IMR-90 (cell line): ENCODE results near the gene PSMA6. TPM values are rescaled to one million over a fixed set of nuclear protein-coding genes. Genes with fewer than 3 reads are reported as not detected.

Source experiments
- ATAC-seq: fragments of 200-7000 bp; cut with Tn5 transposase; 2 replicates; pipeline ENCODE4 v1.9.1; 2020; ENCODE audit warnings: low read depth, mild to moderate bottlenecking, moderate library complexity
- BruUV-seq: library from RNA; stranded (reverse); fragments of 400-500 nt; replicated peaks from 2 replicates; lab custom pipeline; 2021; lab: Mats Ljungman, UMichigan
- CTCF ChIA-PET: fragments of 300-600 bp; formaldehyde crosslinking; extraction: SDS; loops from one replicate; lab custom pipeline; 2021; ENCODE audit warnings: antibody characterized with exemption; lab: Yijun Ruan, JAX
- POLR2A ChIA-PET: fragments of 300-600 bp; sonication (Branson Sonifier 250); formaldehyde crosslinking; loops from one replicate; lab custom pipeline; 2022; ENCODE audit warnings: antibody characterized with exemption; ENCODE audit not compliant: unreplicated experiment; lab: Charles Lee
- DNase-seq: peaks from one replicate; pipeline ENCODE4 v3.0.0; 2013
- H2AFZ ChIP-seq: replicated peaks from 2 replicates; pipeline ENCODE3; 2013; ENCODE audit warnings: low read length, mild to moderate bottlenecking; ENCODE audit not compliant: poor library complexity
- H2AK5ac ChIP-seq: 2 replicates; pipeline ENCODE4 v1.6.1; 2013; ENCODE audit warnings: low read depth, low read length, inconsistent platforms
- H2AK9ac ChIP-seq: replicated peaks from 2 replicates; pipeline ENCODE3; 2013; ENCODE audit warnings: mild to moderate bottlenecking, low read depth, low read length, moderate library complexity; ENCODE audit not compliant: poor library complexity
- H2BK120ac ChIP-seq: 2 replicates; pipeline ENCODE4 v1.6.1; 2013; ENCODE audit warnings: low read depth, low read length, inconsistent platforms
- H2BK15ac ChIP-seq: 3 replicates; pipeline ENCODE4 v1.6.1; 2013; ENCODE audit warnings: low read depth, low read length, inconsistent platforms
- H2BK20ac ChIP-seq: 2 replicates; pipeline ENCODE4 v1.6.1; 2013; ENCODE audit warnings: low read depth, mild to moderate bottlenecking, inconsistent platforms, low read length, moderate library complexity
- H2BK5ac ChIP-seq: 2 replicates; pipeline ENCODE4 v1.6.1; 2013; ENCODE audit warnings: mild to moderate bottlenecking, low read depth, low read length, inconsistent platforms; ENCODE audit not compliant: poor library complexity, severe bottlenecking
- H3K14ac ChIP-seq: replicated peaks from 2 replicates; pipeline ENCODE4 v1.6.1; 2013; ENCODE audit warnings: low read depth, low read length, inconsistent platforms
- H3K18ac ChIP-seq: 2 replicates; pipeline ENCODE4 v1.6.1; 2013; ENCODE audit warnings: low read depth, low read length, control low read depth
- H3K23ac ChIP-seq: 2 replicates; pipeline ENCODE4 v1.6.1; 2013; ENCODE audit warnings: low read depth, low read length, inconsistent platforms
- H3K27ac ChIP-seq: 2 replicates; pipeline ENCODE4 v1.5.1; 2013; ENCODE audit warnings: mild to moderate bottlenecking, control low read depth, low read length; ENCODE audit not compliant: insufficient read depth
- H3K27me3 ChIP-seq: 2 replicates; pipeline ENCODE4 v1.6.1; 2013; ENCODE audit warnings: low read length; ENCODE audit not compliant: control insufficient read depth, insufficient read depth
- H3K36me3 ChIP-seq: 2 replicates; pipeline ENCODE4 v1.6.1; 2013; ENCODE audit warnings: low read length, mixed read lengths; ENCODE audit not compliant: control insufficient read depth, insufficient read depth
- H3K4ac ChIP-seq: 2 replicates; pipeline ENCODE4 v1.6.1; 2013; ENCODE audit warnings: low read depth, low read length, inconsistent platforms
- H3K4me1 ChIP-seq: 2 replicates; pipeline ENCODE4 v1.6.1; 2013; ENCODE audit warnings: low read length, mixed read lengths; ENCODE audit not compliant: control insufficient read depth, insufficient read depth
- H3K4me2 ChIP-seq: 2 replicates; pipeline ENCODE4 v1.6.1; 2013; ENCODE audit warnings: low read depth, mild to moderate bottlenecking, control low read depth, low read length, moderate library complexity
- H3K4me3 ChIP-seq: 2 replicates; pipeline ENCODE4 v1.5.1; 2013; ENCODE audit warnings: low read depth, mild to moderate bottlenecking, control low read depth, low read length, moderate library complexity; ENCODE audit not compliant: insufficient read depth
- H3K56ac ChIP-seq: 2 replicates; pipeline ENCODE4 v1.6.1; 2013; ENCODE audit warnings: low read length, inconsistent platforms; ENCODE audit not compliant: insufficient read depth; ENCODE audit errors: extremely low read depth
- H3K79me1 ChIP-seq, 2 experiments: 2 replicates each; pipeline ENCODE4 v1.6.1; 2013; ENCODE audit warnings: low read length in 2 of 2, inconsistent platforms in 1 of 2, low read depth in 1 of 2
- H3K9ac ChIP-seq: 2 replicates; pipeline ENCODE4 v1.6.1; 2013; ENCODE audit warnings: low read depth, low read length, control low read depth
- H3K9me1 ChIP-seq: 2 replicates; pipeline ENCODE4 v1.6.1; 2013; ENCODE audit warnings: low read length, inconsistent platforms; ENCODE audit not compliant: insufficient read depth
- H3K9me3 ChIP-seq: 2 replicates; pipeline ENCODE4 v1.6.1; 2013; ENCODE audit warnings: low read length; ENCODE audit not compliant: control insufficient read depth, insufficient read depth
- H4K20me1 ChIP-seq: 2 replicates; pipeline ENCODE4 v1.6.1; 2013; ENCODE audit warnings: low read length, inconsistent platforms; ENCODE audit not compliant: insufficient read depth
- H4K5ac ChIP-seq: 2 replicates; pipeline ENCODE4 v1.6.1; 2013; ENCODE audit warnings: mild to moderate bottlenecking, low read depth, low read length, control low read depth
- H4K8ac ChIP-seq, 2 experiments: 2 replicates each; pipeline ENCODE4 v1.6.1; 2013; ENCODE audit warnings: low read depth in 2 of 2, low read length in 2 of 2, control low read depth in 1 of 2, inconsistent platforms in 1 of 2
- H4K91ac ChIP-seq: 2 replicates; pipeline ENCODE4 v1.6.1; 2013; ENCODE audit warnings: low read depth, low read length, inconsistent platforms; ENCODE audit not compliant: insufficient read depth
- CEBPB ChIP-seq: IDR thresholded peaks from 2 replicates; pipeline ENCODE4 v1.6.1; 2012; ENCODE audit warnings: low read depth, low read length, improper control_type of control experiment
- CHD1 ChIP-seq: IDR thresholded peaks from 2 replicates; pipeline ENCODE4 v1.6.1; 2012; ENCODE audit warnings: low read depth, low read length, improper control_type of control experiment
- CTCF ChIP-seq: conservative IDR thresholded peaks from 2 replicates; pipeline ENCODE4 v1.5.1; 2012; ENCODE audit warnings: mild to moderate bottlenecking, low read depth, low read length, improper control_type of control experiment
- FOS ChIP-seq: fragments of 150-350 bp; IDR thresholded peaks from 2 replicates; pipeline ENCODE4 v1.6.1; 2016; ENCODE audit warnings: low read depth, low read length
- MAZ ChIP-seq: IDR thresholded peaks from 2 replicates; pipeline ENCODE4 v1.6.1; 2012; ENCODE audit warnings: low read depth, mild to moderate bottlenecking, low read length, improper control_type of control experiment, moderate library complexity, borderline replicate concordance
- NFE2L2 ChIP-seq: fragments of 150-350 bp; IDR thresholded peaks from 2 replicates; pipeline ENCODE4 v1.6.1; 2016; ENCODE audit warnings: low read depth, mild to moderate bottlenecking, low read length
- POLR2A ChIP-seq: IDR thresholded peaks from 2 replicates; pipeline ENCODE4 v1.6.1; 2012; ENCODE audit warnings: mild to moderate bottlenecking, low read depth, low read length
- RFX5 ChIP-seq: IDR thresholded peaks from 2 replicates; pipeline ENCODE4 v1.8.0; 2012; ENCODE audit warnings: low read depth, mild to moderate bottlenecking, low read length, moderate library complexity
- WGBS, 2 experiments: methylation state at CpG; one replicate each; pipeline versions ENCODE4 v1.1.5 to v1.1.7; 2013; ENCODE audit warnings: missing lambda C conversion rate in 2 of 2; ENCODE audit not compliant: insufficient read length in 1 of 2; ENCODE audit errors: extremely low coverage in 2 of 2; 5-methylcytosine and 5-hydroxymethylcytosine counted together
- dilution Hi-C: fragments of 300-500 bp; cut with HindIII; formaldehyde crosslinking; loops from one replicate; pipeline ENCODE4 v1.14.3; 2018; ENCODE audit warnings: low sequenced_read_pairs; ENCODE audit not compliant: unreplicated experiment
- in situ Hi-C: fragments of 300-500 bp; cut with MboI; formaldehyde crosslinking; loops from 3 replicates; pipeline ENCODE4 v1.14.3; 2019; ENCODE audit warnings: low sequenced_read_pairs, inconsistent platforms, mixed read lengths
- intact Hi-C: fragments of 100-400 bp; cut with micrococcal nuclease; formaldehyde crosslinking; loops from 2 replicates; pipeline ENCODE4 v1.10.0; 2022
- polyA plus RNA-seq, 3 experiments: library from polyadenylated mRNA; depleted of rRNA; stranded (reverse); fragments of >200 nt; gene quantifications; 2 replicates each; pipeline ENCODE4 v1.2.3, GENCODE V29; 2012; ENCODE audit warnings: low replicate concordance in 1 of 3
- total RNA-seq: library from RNA; depleted of rRNA; stranded (reverse); fragments of >200 nt; gene quantifications from 2 replicates; pipeline ENCODE4 v1.2.3, GENCODE V29; 2012

PSMA6 gene
- total and polyA plus RNA-seq, 2 of the 4 experiments (the other 2 are of a cell fraction) = 184 to 530 TPM

GRCh38 chr14:35297706-35298105, 5.5 kb downstream of the PSMA6 start:
- CTCF ChIA-PET = no interaction called here
- no CpG with 5 or more reads among the region's 3 CpGs for WGBS, 2 experiments
- no peak overlapping the region for H4K5ac ChIP-seq
- no peak overlapping the region for H2AFZ ChIP-seq
- H2AK5ac ChIP-seq = no peak overlapping the region
- H4K20me1 ChIP-seq = peaks cover 40% of the 10 kb centered on the region
- dilution Hi-C loops = no loop called here
- H4K8ac ChIP-seq = no peak overlapping the region
- POLR2A ChIA-PET = interaction anchor here (0.6 kb wide), 1 partner anchor 87 kb away, joined by 4 read pairs; no protein-coding TSS in a partner anchor
- TF ChIP-seq RFX5 (no peak), CTCF (no peak), NFE2L2 (no peak), FOS (no peak), MAZ (no peak), CHD1 (no peak), CEBPB (no peak), POLR2A (no peak)
- no peak overlapping the region for H3K4me2 ChIP-seq
- no peak overlapping the region for H2BK15ac ChIP-seq
- H2BK5ac ChIP-seq = no peak overlapping the region
- no peak overlapping the region for H3K14ac ChIP-seq
- H3K4ac ChIP-seq = no peak overlapping the region
- 0 out of 2 replicates have a peak overlapping the region, but pooled peaks have one; percentile 8 for H3K23ac ChIP-seq
- peaks cover 9% of the 10 kb centered on the region for H3K9me1 ChIP-seq
- BruUV-seq = no TSS peak
- no peak overlapping the region for H3K27ac ChIP-seq
- intact Hi-C loops = no loop called here
- no peaks in the 10 kb centered on the region for H3K27me3 ChIP-seq
- H3K4me3 ChIP-seq = no peak overlapping the region
- no peak overlapping the region for H3K56ac ChIP-seq
- no peak overlapping the region for H3K18ac ChIP-seq
- ATAC-seq = no peak
- H4K91ac ChIP-seq = no peak overlapping the region
- H3K9me3 ChIP-seq = no peaks in the 10 kb centered on the region
- no peak overlapping the region for H2BK20ac ChIP-seq
- H3K79me1 ChIP-seq = peaks cover 3 to 40% of the 10 kb centered on the region in 2 experiments; a peak in 3 of 4 replicates
- no peak for DNase-seq
- H2AK9ac ChIP-seq = no peak overlapping the region
- no peak overlapping the region for H3K9ac ChIP-seq
- peaks cover 7% of the 10 kb centered on the region for H3K4me1 ChIP-seq
- peaks cover 2% of the 10 kb centered on the region for H3K36me3 ChIP-seq
- in situ Hi-C loops = loop anchor here (10.0 kb wide), 1 partner anchor 107 kb away; the partner anchor contains the start of gene NFKBIA
- no peak overlapping the region for H2BK120ac ChIP-seq
